GM12875 (cell line): Measurements from ENCODE around the gene CDC27.
A peak's percentile ranks its signal among the peaks of the same experiment; 100 is the strongest.
"Not testable (repeated sequence)": the region's sequence is repeated elsewhere in the genome, so short reads cannot be mapped to it uniquely, and the experiment has no call there.

Experiments used
- H3K4me3 ChIP-seq: one replicate; pipeline ENCODE4 v1.5.1; 2011; ENCODE audit warnings: low read depth, low read length, control low read depth
- CTCF ChIP-seq: IDR thresholded peaks from 2 replicates; pipeline ENCODE4 v1.5.1; 2011; ENCODE audit warnings: low read depth, mild to moderate bottlenecking, control low read depth, inconsistent platforms, low read length, moderate library complexity, borderline replicate concordance; ENCODE audit not compliant: insufficient read depth

The CDC27 gene

GRCh38 chr17:47190770-47191169 is 1.7 kb upstream of the CDC27 start:
- TF ChIP-seq CTCF: no peak
- no peak overlapping the region for H3K4me3 ChIP-seq

GRCh38 chr17:47190243-47190642 is 1.1 kb upstream of the CDC27 start:
- TF ChIP-seq CTCF: no peak
- no peak overlapping the region for H3K4me3 ChIP-seq

- peak overlapping the region; percentile 41 for H3K4me3 ChIP-seq
- TF ChIP-seq CTCF: no peak
These were observed 690 bp upstream of the CDC27 start for GRCh38 chr17:47189732-47190237.

- TF ChIP-seq CTCF: no peak
- H3K4me3 ChIP-seq: peak overlapping the region; percentile 92
These were observed 722 bp downstream of the CDC27 start for GRCh38 chr17:47188271-47188875.

GRCh38 chr17:47184681-47185080 is 4.4 kb downstream of the CDC27 start:
- H3K4me3 ChIP-seq: no peak overlapping the region
- no peak for TF ChIP-seq CTCF

GRCh38 chr17:47180988-47181387 is 8.1 kb downstream of the CDC27 start:
- H3K4me3 ChIP-seq: not testable (repeated sequence)

GRCh38 chr17:47180337-47180736 is 8.8 kb downstream of the CDC27 start:
- no peak overlapping the region for H3K4me3 ChIP-seq
- TF ChIP-seq CTCF: no peak
